ENCODE results near the gene ZNF79. TPM values are rescaled to one million over a fixed set of nuclear protein-coding genes. Genes with fewer than 3 reads are reported as not detected.
"Not testable (repeated sequence)": the region's sequence is repeated elsewhere in the genome, so short reads cannot be mapped to it uniquely, and the experiment has no call there.

The ZNF79 gene
- total RNA-seq, 1 donor from 2014 or later = 8.3 TPM

- no peaks in the 10 kb centered on the region for H3K27me3 ChIP-seq
- TF ChIP-seq, protein P1, sequence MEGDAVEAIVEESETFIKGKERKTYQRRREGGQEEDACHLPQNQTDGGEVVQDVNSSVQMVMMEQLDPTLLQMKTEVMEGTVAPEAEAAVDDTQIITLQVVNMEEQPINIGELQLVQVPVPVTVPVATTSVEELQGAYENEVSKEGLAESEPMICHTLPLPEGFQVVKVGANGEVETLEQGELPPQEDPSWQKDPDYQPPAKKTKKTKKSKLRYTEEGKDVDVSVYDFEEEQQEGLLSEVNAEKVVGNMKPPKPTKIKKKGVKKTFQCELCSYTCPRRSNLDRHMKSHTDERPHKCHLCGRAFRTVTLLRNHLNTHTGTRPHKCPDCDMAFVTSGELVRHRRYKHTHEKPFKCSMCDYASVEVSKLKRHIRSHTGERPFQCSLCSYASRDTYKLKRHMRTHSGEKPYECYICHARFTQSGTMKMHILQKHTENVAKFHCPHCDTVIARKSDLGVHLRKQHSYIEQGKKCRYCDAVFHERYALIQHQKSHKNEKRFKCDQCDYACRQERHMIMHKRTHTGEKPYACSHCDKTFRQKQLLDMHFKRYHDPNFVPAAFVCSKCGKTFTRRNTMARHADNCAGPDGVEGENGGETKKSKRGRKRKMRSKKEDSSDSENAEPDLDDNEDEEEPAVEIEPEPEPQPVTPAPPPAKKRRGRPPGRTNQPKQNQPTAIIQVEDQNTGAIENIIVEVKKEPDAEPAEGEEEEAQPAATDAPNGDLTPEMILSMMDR (IDR thresholded peaks at IDR 0.05) = peak; percentile 44
- peak; percentile 73 for DNase-seq
- peak; percentile 16 for ATAC-seq
- no peak overlapping the region for H3K27ac ChIP-seq
- no peak overlapping the region for H3K4me3 ChIP-seq
- intact Hi-C loops (cut with DNase I) = no loop called here
- no peaks in the 10 kb centered on the region for H3K9me3 ChIP-seq
- H3K4me1 ChIP-seq = peaks cover 10% of the 10 kb centered on the region
- peaks cover 30% of the 10 kb centered on the region for H3K36me3 ChIP-seq
Observed at GRCh38 chr9:127455324-127455992, 31.3 kb downstream of the ZNF79 start.

DNA sequence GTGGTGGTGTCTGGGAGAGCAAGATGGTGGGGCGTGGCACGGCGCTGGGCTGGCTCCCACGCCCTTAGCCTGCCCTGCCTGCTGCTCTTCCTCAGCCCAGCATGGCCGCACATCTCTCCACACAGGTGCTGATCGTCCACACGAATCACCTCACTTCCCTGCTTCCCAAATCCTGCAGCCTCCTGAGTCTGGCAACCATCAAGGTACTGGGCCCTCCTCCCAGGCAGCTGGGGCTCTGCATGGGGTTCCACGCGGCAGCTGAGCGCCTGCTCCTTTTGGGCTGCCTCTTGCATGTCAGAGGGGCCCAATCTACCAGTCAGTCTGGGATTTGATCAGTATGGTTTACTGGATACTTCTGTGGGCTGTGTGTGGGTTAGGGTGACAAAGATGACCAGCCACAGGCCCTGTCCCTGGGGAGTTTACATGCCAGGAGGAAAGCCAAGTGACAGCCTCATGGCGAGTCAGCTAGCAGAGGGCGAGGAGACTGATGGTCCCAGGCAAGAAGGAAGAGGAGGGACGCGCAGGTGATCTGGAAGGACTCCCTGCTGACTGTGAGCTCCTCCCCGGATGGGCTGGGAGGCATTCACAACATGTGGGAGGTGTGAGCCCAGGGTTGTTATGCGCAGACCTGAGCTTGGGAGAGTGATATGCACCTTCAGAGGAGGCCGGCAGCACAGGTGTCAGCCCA is 33.2 kb downstream of the ZNF79 start:
- Histone ChIP-seq H3K9me3 (no peaks in the 10 kb centered on the region), H3K27me3 (no peaks in the 10 kb centered on the region), H3K4me1 (peaks cover 7% of the 10 kb centered on the region), H3K4me3 (no peak overlapping the region), H3K36me3 (peaks cover 49% of the 10 kb centered on the region), H3K27ac (no peak overlapping the region)
- intact Hi-C loops (cut with DNase I) = no loop called here
- TF ChIP-seq, protein P1 (IDR thresholded peaks at IDR 0.05) = no peak
- ATAC-seq = no peak
- DNase-seq = no peak

DNA sequence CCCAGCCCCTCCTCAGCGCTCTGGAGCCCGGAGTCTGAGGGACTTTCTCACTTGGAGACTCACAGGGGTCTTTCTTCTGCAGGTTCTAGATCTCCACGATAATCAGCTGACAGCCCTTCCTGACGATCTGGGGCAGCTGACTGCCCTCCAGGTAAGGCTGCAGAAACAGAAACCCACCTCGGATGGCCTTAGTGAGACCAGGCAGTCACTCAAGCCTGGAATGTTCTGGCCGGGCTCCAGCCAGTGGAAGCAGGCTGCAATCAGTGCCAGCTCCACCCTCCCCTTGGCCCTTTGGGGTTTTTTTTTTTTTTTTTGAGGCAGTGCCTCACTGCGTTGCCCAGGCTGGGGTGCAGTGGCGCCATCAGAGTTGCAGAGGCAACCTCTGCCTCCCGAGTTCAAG is 34.7 kb downstream of the ZNF79 start:
- H3K9me3 ChIP-seq = no peaks in the 10 kb centered on the region
- H3K4me3 ChIP-seq = no peak overlapping the region
- H3K27ac ChIP-seq = no peak overlapping the region
- ATAC-seq (peak; percentile 69), DNase-seq (peak; percentile 84)
- H3K4me1 ChIP-seq = no peaks in the 10 kb centered on the region
- intact Hi-C loops (cut with DNase I) = no loop called here
- TF ChIP-seq, protein P1 (IDR thresholded peaks at IDR 0.05) = no peak
- peaks cover 61% of the 10 kb centered on the region for H3K36me3 ChIP-seq
- no peaks in the 10 kb centered on the region for H3K27me3 ChIP-seq

DNA sequence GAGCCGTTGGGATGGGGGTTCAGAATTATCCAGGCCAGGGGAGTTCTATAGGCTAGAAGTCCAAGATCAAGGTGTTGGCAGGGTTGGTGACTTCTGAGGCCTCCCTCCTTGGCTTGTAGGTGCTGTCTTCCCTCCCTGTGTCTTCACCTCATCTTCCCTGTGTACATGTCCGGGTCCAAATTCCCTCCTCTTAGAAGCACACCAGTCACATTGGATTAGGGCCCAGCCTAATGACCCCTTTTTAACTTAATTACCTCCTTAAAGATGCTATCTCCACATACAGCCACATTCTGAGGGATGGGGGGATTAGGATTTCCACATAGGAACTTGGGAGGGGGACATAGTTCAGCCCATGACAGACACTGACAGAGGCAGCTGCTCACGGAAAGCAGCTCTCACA is 39.2 kb downstream of the ZNF79 start:
- no peaks in the 10 kb centered on the region for H3K9me3 ChIP-seq
- H3K27ac ChIP-seq = no peak overlapping the region
- DNase-seq = no peak
- H3K4me1 ChIP-seq = no peaks in the 10 kb centered on the region
- TF ChIP-seq, protein P1 (IDR thresholded peaks at IDR 0.05) = no peak
- intact Hi-C loops (cut with DNase I) = no loop called here
- no peaks in the 10 kb centered on the region for H3K27me3 ChIP-seq
- no peak overlapping the region for H3K4me3 ChIP-seq
- no peak for ATAC-seq
- H3K36me3 ChIP-seq = peaks cover 78% of the 10 kb centered on the region

DNA sequence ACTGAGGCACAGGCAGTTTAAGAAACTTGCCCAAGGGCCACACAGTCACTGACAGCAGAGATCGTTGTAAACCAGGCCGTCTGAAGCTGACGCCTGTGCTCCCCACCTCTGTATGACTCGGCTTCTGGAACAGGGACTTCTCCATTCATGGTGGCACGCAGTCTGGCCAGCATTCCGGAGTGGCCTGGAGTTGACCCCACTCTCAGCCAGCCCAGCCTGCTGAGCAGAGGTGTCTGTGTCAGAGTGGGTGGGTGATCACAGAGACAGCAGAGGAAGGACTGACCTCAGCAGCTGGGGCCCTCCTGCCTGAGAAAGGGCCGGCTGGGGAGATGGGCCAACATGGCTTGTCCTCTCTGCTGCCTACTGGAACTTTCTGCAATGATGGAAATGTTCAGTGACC is 39.7 kb downstream of the ZNF79 start:
- Histone ChIP-seq H3K4me3 (no peak overlapping the region), H3K27ac (no peak overlapping the region), H3K36me3 (peaks cover 76% of the 10 kb centered on the region), H3K4me1 (no peaks in the 10 kb centered on the region), H3K9me3 (no peaks in the 10 kb centered on the region), H3K27me3 (no peaks in the 10 kb centered on the region)
- ATAC-seq = no peak
- TF ChIP-seq, protein P1 (IDR thresholded peaks at IDR 0.05) = no peak
- intact Hi-C loops (cut with DNase I) = no loop called here
- DNase-seq = no peak

DNA sequence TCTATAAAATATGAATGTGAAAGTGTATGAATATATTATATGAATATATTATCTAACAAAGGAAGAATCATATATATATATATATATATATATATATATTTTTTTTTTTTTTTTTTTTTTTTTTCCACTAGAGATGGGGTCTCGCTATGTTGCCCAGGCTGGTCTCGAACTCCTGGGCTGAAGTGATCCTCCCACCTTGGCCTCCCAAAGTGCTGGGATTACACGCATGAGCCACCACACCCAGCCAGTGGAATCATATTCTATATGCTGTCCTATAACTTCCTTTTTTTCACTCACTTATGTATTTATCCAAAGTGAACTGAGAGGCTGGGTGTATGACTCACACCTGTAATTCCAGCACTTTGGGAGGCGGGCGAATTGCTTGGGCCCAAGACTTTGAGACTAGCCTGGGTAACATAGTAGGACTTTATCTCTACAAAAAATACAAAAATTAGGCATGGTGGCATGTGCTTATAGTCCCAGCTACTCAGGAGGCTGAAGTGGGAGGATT is 42.3 kb downstream of the ZNF79 start:
- intact Hi-C loops (cut with DNase I); DNase-seq; H3K9me3 ChIP-seq; H3K4me3 ChIP-seq; H3K27ac ChIP-seq; H3K4me1 ChIP-seq; H3K27me3 ChIP-seq; ATAC-seq: not testable (repeated sequence)
- H3K36me3 ChIP-seq = peaks cover 55% of the 10 kb centered on the region

Measured in upper lobe of right lung (tissue), 1 donor.